ENCODE data around the gene ABCG4.
"Not testable (repeated sequence)": the region's sequence is repeated elsewhere in the genome, so short reads cannot be mapped to it uniquely, and the experiment has no call there.

The ABCG4 gene

DNA sequence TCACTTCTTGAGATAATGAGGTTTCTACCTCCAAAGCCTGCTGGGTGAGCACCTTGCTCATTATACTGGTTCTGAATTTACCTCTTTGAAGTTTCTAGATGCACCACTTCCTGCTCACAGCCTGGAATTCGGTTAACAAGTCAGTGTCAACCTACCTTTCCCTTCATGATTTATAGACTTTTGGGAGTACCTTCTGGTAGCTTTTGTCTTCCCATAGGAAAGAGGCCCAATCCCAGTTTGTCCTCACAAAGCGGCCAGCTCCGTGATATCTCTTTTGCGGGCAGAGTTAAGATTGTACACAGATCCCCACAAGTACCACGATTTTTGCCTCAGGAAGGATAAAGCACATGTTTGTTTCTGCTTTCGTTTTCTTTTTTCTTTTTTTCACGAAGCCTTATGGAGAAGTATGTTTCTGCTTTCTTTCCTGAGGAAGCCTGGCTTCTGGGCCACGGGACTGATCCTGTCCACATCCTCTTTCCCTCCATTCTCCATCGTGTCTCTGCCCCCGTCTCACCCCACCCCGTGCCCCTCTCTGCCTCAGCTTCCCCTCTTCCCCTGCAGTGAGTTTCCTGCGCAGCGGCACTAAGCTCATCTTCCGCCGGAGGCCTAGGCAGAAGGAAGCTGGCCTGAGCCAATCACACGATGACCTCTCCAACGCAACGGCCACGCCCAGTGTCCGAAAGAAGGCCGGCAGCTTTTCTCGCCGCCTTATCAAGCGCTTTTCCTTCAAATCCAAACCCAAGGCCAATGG, 33.2 kb upstream of the ABCG4 start:
- peak in 1 of 3 experiments; percentile 18 for DNase-seq (ENCODE audit: low read depth in 3 of 3)

DNA sequence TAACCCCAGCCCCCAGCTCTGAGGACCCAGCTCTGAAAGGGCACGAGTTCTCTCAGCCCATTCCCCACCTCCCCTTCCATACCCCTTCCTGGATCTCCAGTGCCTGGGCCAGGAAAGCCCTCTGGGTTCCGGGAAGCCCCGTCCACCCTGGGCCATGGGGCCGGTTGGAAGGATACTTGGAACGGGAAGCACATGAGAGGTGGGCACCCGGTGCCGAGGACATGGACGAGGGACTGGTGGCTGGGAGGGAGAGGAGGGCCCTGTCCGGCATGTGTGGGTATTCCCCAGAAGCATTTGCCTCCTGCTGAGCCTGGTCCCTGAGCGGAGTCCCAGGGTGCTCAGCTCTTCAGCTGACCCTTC, 32.6 kb upstream of the ABCG4 start:
- no peak for DNase-seq (ENCODE audit: low read depth in 3 of 3)

DNA sequence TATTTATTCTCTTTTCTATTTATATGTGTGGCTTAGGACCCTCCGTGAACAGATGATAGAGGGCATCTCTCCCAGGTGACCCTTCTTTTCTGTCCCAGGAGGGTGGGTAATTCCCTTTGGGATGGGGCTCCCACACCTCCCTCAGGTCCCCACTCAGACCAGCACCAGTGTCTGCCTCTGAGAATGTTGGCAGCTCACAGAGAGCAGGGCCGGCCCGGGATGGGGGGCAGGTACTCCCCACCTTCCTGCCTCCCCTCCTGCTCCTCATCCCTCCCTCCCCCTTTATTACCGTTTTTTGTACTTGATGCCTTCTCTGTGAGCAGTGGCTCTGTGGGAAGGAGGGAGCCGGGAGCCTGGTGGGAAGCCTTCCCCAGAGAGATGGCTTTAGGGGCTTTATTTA, 32.3 kb upstream of the ABCG4 start:
- DNase-seq (ENCODE audit: low read depth in 3 of 3): no peak

DNA sequence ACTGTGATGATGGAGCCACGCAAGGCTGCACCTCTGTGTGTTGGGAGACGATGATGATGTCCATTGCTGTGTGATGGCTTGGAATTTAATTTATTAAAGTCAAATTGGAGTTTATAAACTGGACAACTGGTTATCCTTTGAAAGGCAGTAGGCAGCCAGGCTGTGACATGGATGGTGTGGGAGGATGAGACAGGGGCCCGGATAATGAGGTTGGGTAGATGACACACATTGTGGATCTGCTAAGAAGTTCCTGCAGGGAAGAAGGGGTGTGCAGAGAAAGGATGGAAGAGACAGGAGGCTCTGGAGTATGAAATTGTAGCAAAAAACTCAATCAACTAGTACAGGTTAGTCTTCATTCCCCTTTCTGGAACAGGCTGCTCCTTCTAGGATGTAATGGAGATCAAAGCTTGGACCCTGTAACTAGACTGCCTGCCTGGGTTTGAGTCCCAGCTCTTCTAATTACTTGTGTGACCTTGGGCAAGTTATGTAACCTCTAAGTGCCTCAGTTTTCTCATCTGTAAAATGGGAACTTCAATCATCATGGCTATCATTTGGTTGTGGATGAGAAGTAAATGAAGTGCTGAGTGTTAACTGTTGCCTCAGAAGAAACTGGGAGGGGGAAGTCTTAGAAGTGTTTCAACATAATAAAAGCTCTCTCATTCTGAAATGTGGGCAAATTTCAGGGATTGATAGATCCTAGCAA, 31.7 kb upstream of the ABCG4 start:
- DNase-seq (ENCODE audit: low read depth in 3 of 3): no peak

DNA sequence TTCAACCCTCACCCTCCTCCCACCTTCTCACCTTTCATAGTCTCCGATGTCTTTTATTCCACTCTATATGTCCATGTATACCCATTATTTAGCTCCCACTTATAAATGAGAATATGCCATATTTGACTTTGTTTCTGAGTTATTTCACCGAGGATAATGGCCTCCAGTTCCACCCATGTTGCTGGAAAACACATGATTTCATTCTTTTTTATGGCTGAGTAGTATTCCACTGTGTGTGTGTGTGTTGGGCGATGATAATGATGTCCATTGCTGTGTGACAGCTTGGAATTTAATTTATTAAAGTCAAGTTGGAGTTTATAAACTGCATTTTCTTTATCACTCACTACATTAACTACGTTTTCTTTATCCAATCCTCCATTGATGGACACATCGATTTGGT, 30.6 kb upstream of the ABCG4 start:
- no peak for DNase-seq (ENCODE audit: low read depth in 3 of 3)

DNA sequence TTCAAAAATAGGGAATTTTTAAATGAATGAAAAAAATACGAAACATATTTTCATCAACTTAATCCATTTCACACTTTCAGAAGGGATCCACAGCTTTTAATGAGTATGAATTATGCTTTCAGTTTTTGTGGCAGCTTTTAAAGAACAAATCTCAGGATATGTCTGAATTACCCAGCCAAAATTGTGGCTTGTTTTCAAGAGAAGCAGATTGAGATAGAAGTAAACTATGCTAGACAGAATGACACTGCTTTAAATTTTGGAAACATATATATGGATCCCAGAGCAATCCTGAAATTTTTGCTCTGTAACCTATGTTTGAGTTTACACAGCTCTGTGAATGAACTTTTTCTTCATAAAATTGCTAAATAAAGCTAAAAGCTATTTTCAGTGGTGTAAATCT, 29.9 kb upstream of the ABCG4 start:
- DNase-seq (ENCODE audit: low read depth in 3 of 3): no peak

DNA sequence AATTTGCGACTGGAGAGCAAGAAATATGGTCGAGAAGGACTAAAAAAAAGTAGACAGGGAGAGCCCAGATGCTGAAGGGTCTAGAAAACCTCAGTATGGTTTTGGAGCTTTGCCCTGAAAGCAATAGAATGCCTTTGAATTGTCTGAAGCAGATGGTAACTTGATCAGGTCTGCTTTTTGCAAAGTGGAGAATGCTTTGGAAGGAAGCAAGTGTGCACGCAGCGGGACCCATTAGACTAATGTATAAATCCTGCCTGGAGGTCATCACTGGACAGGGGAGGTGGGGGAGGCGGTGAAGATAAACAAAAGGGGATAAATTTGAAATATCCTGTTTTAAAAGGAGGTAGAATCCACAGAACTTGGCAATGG, 28.2 kb upstream of the ABCG4 start:
- DNase-seq (ENCODE audit: low read depth in 3 of 3): no peak

DNA sequence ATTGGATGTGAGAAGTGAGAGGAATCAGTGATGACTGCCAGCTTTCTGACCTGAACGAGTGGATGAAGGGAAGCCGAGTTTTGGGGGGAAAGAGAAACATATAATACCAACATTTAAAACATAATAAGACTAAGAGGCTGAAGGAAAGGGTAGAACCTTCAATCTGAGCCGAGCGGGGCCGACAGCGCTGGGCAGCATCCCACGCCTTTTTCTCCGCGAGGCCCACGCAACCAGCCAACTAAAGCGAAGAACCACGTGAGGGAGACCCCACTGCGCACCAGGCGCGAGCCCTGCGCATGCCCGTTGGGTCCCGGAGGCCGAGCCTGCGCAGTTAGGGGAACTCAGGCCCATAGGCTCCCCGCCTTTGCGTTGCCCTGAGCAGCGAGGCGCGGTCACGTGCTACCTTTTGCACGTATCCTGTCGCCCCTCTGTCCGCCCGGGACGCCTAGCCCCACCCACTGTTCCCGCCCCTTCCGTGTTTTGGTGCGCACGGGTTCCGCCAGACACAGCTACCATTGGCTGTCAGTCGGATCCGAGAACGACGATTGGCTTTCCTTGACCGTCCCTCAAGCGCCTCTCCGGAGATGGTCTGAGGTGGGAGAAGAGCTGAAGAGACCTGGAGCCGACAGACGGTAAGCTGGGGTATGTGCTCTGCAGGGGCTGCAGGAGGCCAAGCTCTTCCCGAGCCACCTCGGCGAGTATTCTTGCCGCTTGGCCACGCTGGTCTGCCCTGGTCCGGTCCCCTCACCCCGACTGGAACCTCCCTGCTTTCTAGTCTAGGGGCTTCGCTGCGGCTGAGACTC, 27.6 kb upstream of the ABCG4 start, which contains the start of gene HINFP:
HINFP (plus strand) TSS at position 573 of the 803 bp plus-strand sequence. CDS start 5,365 bp downstream, outside the sequence.
- peak; percentile 100 for DNase-seq (ENCODE audit: low read depth in 3 of 3)

DNA sequence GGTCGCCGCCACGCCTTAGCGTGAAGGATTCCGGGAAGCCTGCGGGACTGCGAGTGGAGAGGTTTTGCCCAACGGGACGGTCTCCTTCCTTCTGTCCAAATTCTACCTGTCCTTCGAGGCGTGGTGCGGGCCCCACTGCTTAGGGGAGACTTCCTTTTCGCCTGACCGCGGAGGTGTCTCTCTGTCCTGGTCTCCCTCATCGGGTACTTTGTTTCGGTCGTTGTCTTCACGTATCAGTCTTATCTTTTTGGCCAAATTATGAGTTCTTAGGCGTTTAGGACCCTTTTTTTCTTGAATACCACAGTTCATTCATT, 27.1 kb upstream of the ABCG4 start:
- DNase-seq (ENCODE audit: low read depth in 3 of 3): no peak

DNA sequence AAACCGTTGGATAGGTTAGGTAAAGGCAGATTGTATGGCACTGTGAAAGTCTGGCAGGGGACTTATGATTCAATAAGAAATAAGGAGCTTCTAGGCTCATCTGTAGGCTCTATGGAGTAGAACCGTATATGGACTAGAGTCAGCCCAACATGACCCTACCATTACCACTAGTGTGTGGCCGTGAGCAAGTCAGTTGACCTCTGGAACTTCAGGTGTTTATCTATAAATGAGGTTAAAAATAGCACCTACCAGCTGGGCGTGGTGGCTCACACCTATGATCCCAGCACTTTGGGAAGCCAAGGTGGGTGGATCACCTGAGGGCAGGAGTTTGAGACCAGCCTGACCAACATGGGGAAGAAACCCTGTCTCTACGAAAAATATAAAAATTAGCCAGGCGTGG, 23.0 kb upstream of the ABCG4 start:
- no peak for DNase-seq (ENCODE audit: low read depth in 3 of 3)

DNA sequence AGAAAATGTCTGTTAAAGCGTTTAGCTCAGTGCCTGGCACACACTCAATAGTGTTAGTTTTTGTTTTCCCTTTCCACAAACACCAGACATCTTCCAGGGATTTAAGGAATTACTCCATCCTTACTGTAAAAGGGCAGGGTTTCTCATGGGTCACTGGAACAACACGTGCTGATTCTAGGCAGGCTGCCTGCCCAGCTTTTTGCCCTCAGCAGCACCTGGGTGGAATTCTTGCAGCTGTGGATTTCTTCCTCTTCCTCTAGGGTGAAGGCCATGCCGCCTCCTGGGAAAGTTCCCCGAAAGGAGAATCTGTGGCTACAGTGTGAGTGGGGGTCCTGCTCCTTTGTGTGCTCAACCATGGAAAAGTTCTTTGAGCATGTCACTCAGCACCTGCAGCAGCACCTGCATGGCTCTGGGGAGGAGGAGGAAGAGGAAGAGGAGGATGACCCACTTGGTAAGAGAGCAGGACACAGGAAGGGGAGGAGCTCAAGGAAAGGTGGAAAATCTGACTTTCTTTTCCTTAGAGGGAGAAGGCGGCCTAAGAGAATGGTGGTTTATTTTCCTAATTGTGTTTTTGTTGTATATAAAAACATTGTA, 22.1 kb upstream of the ABCG4 start:
- DNase-seq (ENCODE audit: low read depth in 3 of 3): no peak

DNA sequence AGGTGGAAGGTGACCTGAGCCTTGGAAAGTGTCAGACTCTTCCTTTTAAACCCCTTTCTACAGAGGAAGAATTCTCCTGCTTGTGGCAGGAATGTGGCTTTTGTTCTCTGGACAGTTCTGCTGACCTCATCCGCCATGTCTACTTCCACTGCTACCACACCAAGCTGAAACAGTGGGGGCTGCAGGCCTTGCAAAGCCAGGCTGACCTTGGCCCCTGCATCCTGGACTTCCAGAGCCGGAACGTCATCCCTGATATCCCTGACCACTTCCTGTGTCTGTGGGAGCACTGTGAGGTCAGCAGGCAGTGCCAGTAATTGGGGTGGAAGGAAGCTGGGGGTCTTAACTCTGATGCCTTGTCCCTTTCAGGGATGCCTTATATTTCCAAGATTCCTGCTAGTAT, 18.2 kb upstream of the ABCG4 start:
- no peak for DNase-seq (ENCODE audit: low read depth in 3 of 3)

DNA sequence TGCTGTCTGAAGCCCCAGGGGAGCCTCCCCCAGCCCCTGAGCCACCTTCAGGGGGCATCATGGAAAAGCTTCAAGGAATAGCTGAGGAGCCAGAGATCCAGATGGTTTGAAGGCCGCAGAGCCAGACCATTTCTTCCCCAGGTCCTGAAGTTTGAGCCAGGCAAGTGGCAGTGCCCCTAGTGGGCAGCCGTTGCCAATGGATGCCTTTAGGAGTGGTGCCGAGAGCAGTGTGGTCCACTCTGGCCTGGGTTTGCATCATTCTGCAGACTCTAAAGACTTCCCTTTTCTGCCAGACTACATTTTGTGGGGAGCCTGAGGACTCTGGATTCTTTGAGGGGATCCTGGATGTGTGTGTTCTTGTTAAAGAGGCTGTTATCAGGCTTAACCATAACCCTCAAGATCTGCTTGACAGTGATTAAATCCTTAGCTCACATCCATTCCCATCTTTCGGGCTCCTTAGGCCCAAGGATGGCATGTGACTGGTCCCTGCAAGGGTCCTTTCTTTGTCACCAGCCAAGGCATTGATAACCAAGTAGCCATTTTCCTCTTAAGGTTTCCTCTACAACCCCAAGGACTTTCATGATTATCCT, 14.4 kb upstream of the ABCG4 start:
- DNase-seq (ENCODE audit: low read depth in 3 of 3): no peak

DNA sequence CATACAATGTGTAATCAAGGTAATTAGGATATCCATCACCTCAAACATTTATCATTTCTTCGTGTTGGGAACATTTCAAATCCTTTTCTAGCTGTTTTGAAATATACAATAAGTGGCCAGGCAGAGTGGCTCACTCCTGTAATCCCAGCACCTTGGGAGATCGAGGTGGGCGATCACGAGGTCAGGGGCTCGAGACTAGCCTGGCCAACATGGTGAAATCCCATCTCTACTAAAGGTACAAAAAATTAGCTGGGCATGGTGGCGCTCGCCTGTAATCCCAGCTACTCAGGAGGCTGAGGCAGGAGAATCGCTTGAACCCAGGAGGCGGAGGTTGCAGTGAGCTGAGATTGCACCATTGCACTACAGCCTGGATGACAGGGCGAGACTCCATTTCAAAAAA, 9.6 kb upstream of the ABCG4 start:
- not testable (repeated sequence) for DNase-seq (ENCODE audit: low read depth in 3 of 3)

DNA sequence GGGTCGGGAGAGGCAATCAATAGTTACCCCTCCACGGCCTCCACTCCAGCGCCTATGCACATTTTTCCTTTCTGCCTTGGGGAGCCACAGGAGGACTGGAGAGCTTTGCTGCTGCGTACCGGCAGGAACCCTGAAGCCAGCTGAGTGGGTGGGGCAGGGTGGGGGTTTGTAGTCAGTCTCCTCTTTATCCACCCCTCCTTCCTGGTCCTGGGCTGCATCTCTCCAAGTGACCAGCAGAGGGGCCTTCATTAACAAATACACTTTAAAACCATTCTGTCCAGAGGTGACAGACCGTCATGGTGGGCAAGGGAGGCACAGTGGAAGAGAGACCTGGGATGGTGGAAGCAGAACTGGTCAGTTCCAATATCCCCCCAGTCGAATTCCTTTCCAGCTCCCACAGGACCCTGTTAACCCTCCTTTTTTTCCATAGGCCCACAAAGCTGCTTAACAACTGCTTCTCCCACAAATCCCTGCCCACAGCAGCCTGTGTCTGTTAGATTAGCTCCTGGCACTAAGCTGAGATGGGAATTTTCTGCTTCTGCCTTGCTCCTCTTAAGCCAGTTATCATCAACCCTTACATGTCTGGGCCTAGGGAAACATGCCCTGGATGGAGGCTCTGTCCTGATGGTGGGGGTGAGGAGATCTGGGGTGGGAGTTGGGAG, 3.9 kb upstream of the ABCG4 start:
- DNase-seq (ENCODE audit: low read depth in 3 of 3): no peak

DNA sequence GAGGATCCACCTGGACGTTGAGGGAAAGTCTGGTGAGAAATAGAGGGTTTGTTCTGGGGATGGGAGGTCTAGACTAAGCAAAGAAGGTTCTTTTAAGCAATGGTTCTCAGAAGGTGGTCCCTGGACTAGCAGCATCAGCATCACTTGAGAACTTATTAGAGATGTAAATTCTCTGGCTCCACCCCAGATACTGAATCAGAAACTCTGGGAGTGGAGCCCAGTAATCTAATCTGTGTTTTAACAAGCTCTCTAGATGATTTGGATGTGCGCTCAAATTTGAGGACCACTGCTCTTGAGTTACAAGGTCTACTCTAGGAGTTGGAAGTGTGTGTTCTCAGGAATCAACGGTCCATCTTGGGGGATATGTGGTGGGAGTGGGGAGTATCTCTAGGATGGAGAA, 3.3 kb upstream of the ABCG4 start:
- no peak for DNase-seq (ENCODE audit: low read depth in 3 of 3)

DNA sequence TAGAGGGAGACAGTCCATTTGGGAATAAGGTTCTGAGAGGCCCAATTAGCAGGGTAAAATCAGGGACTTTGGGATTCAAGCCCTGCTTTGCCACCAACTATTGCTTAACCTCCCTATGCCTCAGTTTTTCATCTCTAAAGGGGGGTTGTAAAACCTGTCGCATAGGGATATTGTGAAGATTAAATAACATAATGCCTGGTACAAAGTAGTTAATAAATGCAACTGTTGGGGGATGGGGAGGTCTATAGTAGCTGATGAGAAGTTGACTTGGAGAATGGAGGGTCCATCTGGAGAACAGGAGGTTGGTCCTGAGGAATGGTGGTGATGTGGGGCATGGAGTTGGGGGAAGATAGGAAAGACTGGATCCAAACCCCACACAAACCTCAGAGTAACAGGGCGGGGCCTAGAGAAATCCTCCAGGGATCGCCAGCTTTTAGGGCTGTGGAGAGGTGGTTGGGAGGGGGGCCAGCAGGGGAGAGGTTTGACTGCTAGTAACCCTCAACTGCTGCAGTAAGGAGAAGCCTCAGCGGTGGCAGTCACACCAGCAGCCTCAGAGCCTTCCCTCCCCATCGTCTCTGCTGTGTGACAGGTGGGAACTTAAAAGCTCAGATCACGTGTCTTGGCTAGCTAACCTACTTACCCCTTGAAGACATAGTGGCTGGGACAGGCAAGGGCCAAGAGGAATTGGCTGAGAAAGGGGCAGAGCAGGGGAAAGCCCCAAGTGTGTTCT, 1.1 kb upstream of the ABCG4 start:
- DNase-seq (ENCODE audit: low read depth in 3 of 3): no peak

DNA sequence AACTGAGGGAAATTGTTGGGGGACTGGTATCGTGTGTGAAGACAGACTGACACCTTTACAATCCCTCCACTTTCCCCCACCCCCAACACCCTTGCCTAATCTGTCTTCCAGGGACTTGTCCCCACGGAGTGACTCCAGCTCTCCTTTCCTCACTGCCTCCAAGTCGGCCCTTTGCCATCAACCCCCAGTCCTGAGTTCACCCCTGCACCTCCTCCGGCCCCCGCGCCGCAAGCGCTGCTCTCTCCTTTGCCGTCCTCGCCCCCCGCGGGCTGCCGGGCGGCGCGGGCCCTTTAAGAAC, 183 bp upstream of the ABCG4 start:
- DNase-seq (ENCODE audit: low read depth in 3 of 3): no peak

DNA sequence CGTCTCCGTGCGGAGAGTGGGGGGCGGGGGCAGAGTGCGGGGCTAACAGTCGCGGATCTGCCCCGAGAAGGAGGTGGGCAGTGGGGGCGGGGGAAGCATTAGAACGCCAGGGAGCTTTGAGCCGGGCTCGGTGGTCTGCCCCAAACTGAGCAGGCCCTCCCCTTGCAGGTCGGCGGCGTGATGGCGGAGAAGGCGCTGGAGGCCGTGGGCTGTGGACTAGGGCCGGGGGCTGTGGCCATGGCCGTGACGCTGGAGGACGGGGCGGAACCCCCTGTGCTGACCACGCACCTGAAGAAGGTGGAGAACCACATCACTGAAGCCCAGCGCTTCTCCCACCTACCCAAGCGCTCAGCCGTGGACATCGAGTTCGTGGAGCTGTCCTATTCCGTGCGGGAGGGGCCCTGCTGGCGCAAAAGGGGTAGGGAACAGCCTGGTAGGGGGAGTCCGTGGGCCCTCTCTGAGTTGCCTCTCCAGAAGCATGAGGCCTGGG, 979 bp downstream of the ABCG4 start:
- DNase-seq (ENCODE audit: low read depth in 3 of 3): no peak

DNA sequence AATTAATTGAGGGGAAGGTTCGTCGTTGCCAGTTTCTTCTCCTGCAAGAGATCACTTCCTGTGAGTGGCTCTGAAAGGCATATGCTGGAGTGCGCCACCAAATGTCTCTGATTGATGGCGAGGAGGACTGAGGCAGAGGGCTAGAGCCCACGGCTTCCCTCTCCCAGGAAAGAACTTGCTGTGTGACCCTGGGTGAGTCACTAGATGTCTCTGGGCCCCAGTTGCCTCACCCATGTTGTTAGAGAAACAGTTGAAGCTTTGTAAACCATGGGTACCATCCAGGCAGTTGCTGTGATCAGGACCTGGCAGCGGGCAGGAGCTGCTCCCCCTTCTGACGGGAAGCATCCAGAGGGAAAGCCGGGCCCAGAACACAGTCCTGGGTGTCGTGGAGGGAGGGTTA, 3.2 kb downstream of the ABCG4 start:
- no peak for DNase-seq (ENCODE audit: low read depth in 3 of 3)

DNA sequence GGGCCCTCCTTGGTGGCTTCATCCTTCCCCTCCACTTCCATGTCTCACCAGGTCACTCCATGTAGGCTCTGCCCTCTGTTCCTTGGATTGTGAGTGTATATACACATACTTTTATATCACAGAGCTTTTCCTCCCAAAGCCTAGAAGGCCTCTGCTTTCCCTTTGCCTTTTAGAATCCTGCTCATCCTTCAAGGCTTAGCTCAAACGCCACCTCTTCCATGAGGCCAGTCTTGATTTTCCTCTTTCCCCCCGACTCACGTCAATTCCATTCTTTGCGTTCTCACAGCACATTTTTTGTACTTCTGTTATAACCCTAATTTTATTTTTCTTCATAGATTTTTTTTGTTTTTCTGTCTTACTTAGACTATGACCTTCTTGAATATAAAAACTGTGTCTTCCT, 3.8 kb downstream of the ABCG4 start:
- DNase-seq (ENCODE audit: low read depth in 3 of 3): no peak
